BE2C (cell line): ENCODE data around the gene AGTPBP1.

Experiments used
- DNase-seq: peaks from one replicate; pipeline ENCODE4 v3.0.0-alpha.2; 2020
- H3K27me3 ChIP-seq: fragments of 250-450 bp; sonication (Bioruptor Pico); 2 replicates; pipeline ENCODE4 v1.5.1; 2020; ENCODE audit warnings: mild to moderate bottlenecking
- H3K36me3 ChIP-seq: fragments of 250-450 bp; sonication (Bioruptor Pico); 2 replicates; pipeline ENCODE4 v1.5.1; 2020; ENCODE audit warnings: mild to moderate bottlenecking
- H3K4me1 ChIP-seq: fragments of 250-450 bp; sonication (Bioruptor Pico); 2 replicates; pipeline ENCODE4 v1.5.1; 2020
- H3K4me3 ChIP-seq: 2 replicates; pipeline ENCODE4 v1.5.1; 2011; ENCODE audit warnings: low read depth, low read length
- H3K9me3 ChIP-seq: fragments of 250-450 bp; sonication (Bioruptor Pico); 2 replicates; pipeline ENCODE4 v1.5.1; 2020
- TF ChIP-seq, protein P1 (sequence below): IDR thresholded peaks from 2 replicates; pipeline ENCODE4 v1.5.1; 2012; ENCODE audit warnings: mild to moderate bottlenecking, low read depth, low read length

Gene AGTPBP1

GRCh38 chr9:85631809-85632208 lies 109.9 kb downstream of the AGTPBP1 start:
- Histone ChIP-seq H3K27me3 (no peaks in the 10 kb centered on the region), H3K36me3 (no peaks in the 10 kb centered on the region), H3K9me3 (no peaks in the 10 kb centered on the region), H3K4me3 (no peak overlapping the region), H3K4me1 (no peaks in the 10 kb centered on the region)
- no peak for DNase-seq
- TF ChIP-seq, protein P1, sequence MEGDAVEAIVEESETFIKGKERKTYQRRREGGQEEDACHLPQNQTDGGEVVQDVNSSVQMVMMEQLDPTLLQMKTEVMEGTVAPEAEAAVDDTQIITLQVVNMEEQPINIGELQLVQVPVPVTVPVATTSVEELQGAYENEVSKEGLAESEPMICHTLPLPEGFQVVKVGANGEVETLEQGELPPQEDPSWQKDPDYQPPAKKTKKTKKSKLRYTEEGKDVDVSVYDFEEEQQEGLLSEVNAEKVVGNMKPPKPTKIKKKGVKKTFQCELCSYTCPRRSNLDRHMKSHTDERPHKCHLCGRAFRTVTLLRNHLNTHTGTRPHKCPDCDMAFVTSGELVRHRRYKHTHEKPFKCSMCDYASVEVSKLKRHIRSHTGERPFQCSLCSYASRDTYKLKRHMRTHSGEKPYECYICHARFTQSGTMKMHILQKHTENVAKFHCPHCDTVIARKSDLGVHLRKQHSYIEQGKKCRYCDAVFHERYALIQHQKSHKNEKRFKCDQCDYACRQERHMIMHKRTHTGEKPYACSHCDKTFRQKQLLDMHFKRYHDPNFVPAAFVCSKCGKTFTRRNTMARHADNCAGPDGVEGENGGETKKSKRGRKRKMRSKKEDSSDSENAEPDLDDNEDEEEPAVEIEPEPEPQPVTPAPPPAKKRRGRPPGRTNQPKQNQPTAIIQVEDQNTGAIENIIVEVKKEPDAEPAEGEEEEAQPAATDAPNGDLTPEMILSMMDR = no peak

- H3K9me3 ChIP-seq = no peaks in the 10 kb centered on the region
- no peak overlapping the region for H3K4me3 ChIP-seq
- TF ChIP-seq, protein P1 = no peak
- DNase-seq = no peak
- H3K4me1 ChIP-seq = no peaks in the 10 kb centered on the region
- H3K27me3 ChIP-seq = no peaks in the 10 kb centered on the region
- H3K36me3 ChIP-seq = no peaks in the 10 kb centered on the region
Observed at GRCh38 chr9:85630676-85631075, 111.1 kb downstream of the AGTPBP1 start.

- Histone ChIP-seq H3K9me3 (no peaks in the 10 kb centered on the region), H3K4me1 (no peaks in the 10 kb centered on the region), H3K4me3 (no peak overlapping the region), H3K27me3 (no peaks in the 10 kb centered on the region), H3K36me3 (no peaks in the 10 kb centered on the region)
- DNase-seq = no peak
- TF ChIP-seq, protein P1 = no peak
Observed at GRCh38 chr9:85617141-85617670, 124.5 kb downstream of the AGTPBP1 start.

GRCh38 chr9:85615792-85616191 lies 126.0 kb downstream of the AGTPBP1 start:
- Histone ChIP-seq H3K9me3 (no peaks in the 10 kb centered on the region), H3K27me3 (no peaks in the 10 kb centered on the region), H3K4me1 (no peaks in the 10 kb centered on the region), H3K36me3 (no peaks in the 10 kb centered on the region), H3K4me3 (no peak overlapping the region)
- no peak for DNase-seq
- TF ChIP-seq, protein P1 = no peak

DNA sequence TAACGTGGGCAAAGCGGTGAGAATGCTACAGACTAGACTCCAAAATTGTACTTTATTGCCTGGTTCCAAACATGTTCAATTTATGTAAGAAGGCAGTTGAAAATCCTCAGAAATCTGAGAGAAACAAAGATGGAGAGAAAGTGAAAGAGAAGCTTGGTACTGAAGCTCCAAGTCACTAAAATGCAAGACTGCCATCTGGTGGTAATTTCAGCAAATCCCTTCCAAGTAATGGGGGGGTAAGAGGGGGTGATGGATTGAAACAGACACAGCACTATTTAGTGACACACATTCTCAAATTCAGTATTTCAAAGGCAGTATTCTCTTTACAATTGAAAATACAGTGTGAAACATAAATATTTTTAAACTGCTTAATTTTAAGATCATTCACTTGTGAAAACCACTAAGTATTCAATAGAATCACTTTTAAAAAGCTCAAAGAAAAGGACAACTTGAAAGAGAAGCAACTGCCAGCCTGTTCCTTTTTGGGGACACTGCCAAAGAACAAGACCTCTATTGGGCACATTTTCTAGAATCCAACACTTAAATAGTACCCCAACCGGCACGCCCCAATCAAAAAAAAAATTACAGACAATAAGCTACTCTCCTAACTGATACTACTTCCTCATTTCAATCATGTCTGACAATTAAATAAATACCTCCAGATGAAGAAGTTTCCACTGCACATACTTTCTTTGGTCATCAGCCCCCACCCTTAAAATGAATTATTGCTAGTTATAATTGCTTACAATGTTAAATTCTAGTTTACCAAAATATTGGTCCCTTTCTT lies 131.5 kb downstream of the AGTPBP1 start:
- H3K4me1 ChIP-seq = peaks cover 6% of the 10 kb centered on the region; the same call in 1 of the 2 replicates
- peak; percentile 48 for DNase-seq
- peak overlapping the region; percentile 31; the same call in 1 of the 2 replicates for H3K4me3 ChIP-seq
- H3K27me3 ChIP-seq = no peaks in the 10 kb centered on the region
- H3K36me3 ChIP-seq = no peaks in the 10 kb centered on the region
- no peaks in the 10 kb centered on the region for H3K9me3 ChIP-seq
- TF ChIP-seq, protein P1 = peak; percentile 92

GRCh38 chr9:85605905-85606304 lies 135.8 kb downstream of the AGTPBP1 start:
- Histone ChIP-seq H3K27me3 (no peaks in the 10 kb centered on the region), H3K9me3 (no peaks in the 10 kb centered on the region; the same call in 1 of the 2 replicates), H3K36me3 (no peaks in the 10 kb centered on the region), H3K4me1 (peaks cover 11% of the 10 kb centered on the region), H3K4me3 (no peak overlapping the region)
- TF ChIP-seq, protein P1 = no peak
- DNase-seq = no peak
